HCT116 (cell line): ENCODE measurements around the gene PRRT1. TPM values are rescaled to one million over a fixed set of nuclear protein-coding genes. Genes with fewer than 3 reads are reported as not detected.

Experiments used
- ATAC-seq: fragments of 200-7000 bp; cut with Tn5 transposase; 2 replicates; pipeline ENCODE4 v1.9.1; 2020; ENCODE audit warnings: mild to moderate bottlenecking, moderate library complexity
- BruUV-seq: library from RNA; stranded (reverse); fragments of 400-500 nt; replicated peaks from 2 replicates; lab custom pipeline; 2021; lab: Mats Ljungman, UMichigan
- CTCF ChIA-PET: fragments of 300-600 bp; sonication (Branson Sonifier 250); formaldehyde crosslinking; loops from one replicate; lab custom pipeline; 2021; ENCODE audit warnings: antibody characterized with exemption; lab: Charles Lee
- POLR2A ChIA-PET: fragments of 300-600, 350-600 bp; sonication (Branson Sonifier 250); formaldehyde crosslinking; loops from one replicate; lab custom pipeline; 2021; ENCODE audit warnings: antibody characterized with exemption; lab: Charles Lee
- RAD21 ChIA-PET, 2 experiments: fragments of 300-600 bp; sonication (Branson Sonifier 250); formaldehyde crosslinking; loops; one replicate each; lab custom pipeline; 2023; ENCODE audit warnings: low total read pairs in 2 of 2; ENCODE audit not compliant: uncharacterized antibody in 2 of 2, unreplicated experiment in 2 of 2, low non-redundant PET in 1 of 2; lab: Charles Lee
- DNase-seq: peaks from one replicate; pipeline ENCODE4 v3.0.0-alpha.2; 2010; ENCODE audit warnings: low read depth, low spot score
- H2AFZ ChIP-seq: fragments of 200-600 bp; shearing (Covaris generic), sonication (generic); 2 replicates; pipeline ENCODE4 v1.6.1; 2017; ENCODE audit warnings: low read depth, mixed run types, mixed read lengths, antibody characterized with exemption, low read length; ENCODE audit not compliant: poor library complexity, severe bottlenecking
- H3K27ac ChIP-seq: 2 replicates; pipeline ENCODE4 v1.5.1; 2012; ENCODE audit warnings: low read depth, low read length
- H3K27me3 ChIP-seq: fragments of 200-600 bp; sonication (generic); 2 replicates; pipeline ENCODE4 v1.6.1; 2016; ENCODE audit warnings: mixed run types, low read length, mixed read lengths; ENCODE audit not compliant: insufficient read depth
- H3K36me3 ChIP-seq, 2 experiments: fragments of 200-500 bp in 1 of 2; fragments of 200-600 bp in 1 of 2; sonication (Bioruptor generic) in 1 of 2; sonication (generic) in 1 of 2; 2 replicates each; pipeline versions ENCODE4 v1.5.1 to v1.6.1; 2014 to 2016; ENCODE audit warnings: low read length in 2 of 2, inconsistent platforms in 1 of 2, mixed read lengths in 1 of 2, mixed run types in 1 of 2; ENCODE audit not compliant: insufficient read depth in 2 of 2, control insufficient read depth in 1 of 2
- H3K4me1 ChIP-seq, 2 experiments: fragments of 200-600 bp in 1 of 2; sonication (generic) in 1 of 2; 2 replicates each; pipeline versions ENCODE4 v1.5.1 to v1.6.1; 2012 to 2017; ENCODE audit warnings: low read length in 2 of 2, inconsistent platforms in 1 of 2, mild to moderate bottlenecking in 1 of 2, mixed read lengths in 1 of 2, mixed run types in 1 of 2, moderate library complexity in 1 of 2; ENCODE audit not compliant: insufficient read depth in 2 of 2, control insufficient read depth in 1 of 2
- H3K4me2 ChIP-seq: fragments of 200-600 bp; sonication (generic); 2 replicates; pipeline ENCODE4 v1.6.1; 2017; ENCODE audit warnings: mixed run types, low read length, mixed read lengths
- H3K4me3 ChIP-seq, 2 experiments: fragments of 200-600 bp in 1 of 2; sonication (generic) in 1 of 2; replicated peaks in 1 of 2; 2 replicates each; pipeline ENCODE4 v1.5.1; 2011 to 2016; ENCODE audit warnings: low read length in 2 of 2, control low read depth in 1 of 2, low read depth in 1 of 2, mild to moderate bottlenecking in 1 of 2, mixed read lengths in 1 of 2, mixed run types in 1 of 2
- H3K79me2 ChIP-seq: fragments of 200-600 bp; sonication (generic); 2 replicates; pipeline ENCODE4 v1.6.1; 2017; ENCODE audit warnings: mild to moderate bottlenecking, mixed run types, low read length, moderate library complexity, mixed read lengths; ENCODE audit not compliant: insufficient read depth
- H3K9ac ChIP-seq: fragments of 200-600 bp; sonication (generic); 2 replicates; pipeline ENCODE4 v1.6.1; 2016; ENCODE audit warnings: low read length, mixed read lengths
- H3K9me2 ChIP-seq: fragments of 200-600 bp; sonication (generic), shearing (Covaris generic); 2 replicates; pipeline ENCODE4 v1.6.1; 2017; ENCODE audit warnings: mixed run types, mild to moderate bottlenecking, moderate library complexity; ENCODE audit not compliant: insufficient read depth
- H3K9me3 ChIP-seq, 2 experiments: fragments of 200-500 bp in 1 of 2; fragments of 200-600 bp in 1 of 2; sonication (Bioruptor generic) in 1 of 2; sonication (generic) in 1 of 2; 2 replicates each; pipeline ENCODE4 v1.6.1; 2014 to 2017; ENCODE audit warnings: low read length in 2 of 2, mixed read lengths in 2 of 2, inconsistent platforms in 1 of 2, low read depth in 1 of 2, mild to moderate bottlenecking in 1 of 2, mixed run types in 1 of 2, moderate library complexity in 1 of 2; ENCODE audit not compliant: control insufficient read depth in 1 of 2, insufficient read depth in 1 of 2
- H4K20me1 ChIP-seq: fragments of 200-600 bp; sonication (generic), shearing (Covaris generic); 2 replicates; pipeline ENCODE4 v1.6.1; 2017; ENCODE audit warnings: mixed run types, mild to moderate bottlenecking, moderate library complexity; ENCODE audit not compliant: insufficient read depth
- ATF3 ChIP-seq: IDR thresholded peaks from 2 replicates; pipeline ENCODE4 v1.6.1; 2012
- CEBPB ChIP-seq: IDR thresholded peaks from 2 replicates; pipeline ENCODE4 v1.6.1; 2012; ENCODE audit warnings: low read depth
- CTCF ChIP-seq, 3 experiments: fragments of 200-600 bp in 1 of 3; sonication (generic) in 1 of 3; IDR thresholded peaks in 2 of 3; conservative IDR thresholded peaks in 1 of 3; 2 replicates each; pipeline ENCODE4 v1.5.1; 2012 to 2017; ENCODE audit warnings: low read depth in 2 of 3, low read length in 2 of 3, antibody characterized with exemption in 1 of 3, borderline replicate concordance in 1 of 3, control low read depth in 1 of 3, mild to moderate bottlenecking in 1 of 3, mixed read lengths in 1 of 3, mixed run types in 1 of 3, moderate library complexity in 1 of 3; ENCODE audit not compliant: insufficient read depth in 1 of 3
- EGR1 ChIP-seq: IDR thresholded peaks from 2 replicates; pipeline ENCODE4 v1.6.1; 2012; ENCODE audit warnings: low read depth
- EZH2 ChIP-seq: fragments of 200-600 bp; sonication (generic); IDR thresholded peaks from 2 replicates; pipeline ENCODE4 v1.6.1; 2017; ENCODE audit warnings: antibody characterized with exemption, mixed run types
- FOSL1 ChIP-seq: IDR thresholded peaks from 2 replicates; pipeline ENCODE4 v1.6.1; 2012; ENCODE audit warnings: low read depth
- JUND ChIP-seq: IDR thresholded peaks from 2 replicates; pipeline ENCODE4 v1.6.1; 2012
- MAX ChIP-seq: IDR thresholded peaks from 2 replicates; pipeline ENCODE4 v1.6.1; 2012
- POLR2A ChIP-seq: IDR thresholded peaks from 2 replicates; pipeline ENCODE4 v1.7.0; 2011; ENCODE audit warnings: borderline replicate concordance; ENCODE audit not compliant: insufficient read depth, insufficient read length; ENCODE audit errors: extremely low read depth
- POLR2AphosphoS5 ChIP-seq: IDR thresholded peaks from 2 replicates; pipeline ENCODE4 v1.6.1; 2011; ENCODE audit warnings: mild to moderate bottlenecking, low read depth, low read length, moderate library complexity
- RAD21 ChIP-seq: IDR thresholded peaks from 2 replicates; pipeline ENCODE4 v1.6.1; 2012; ENCODE audit warnings: low read depth, mild to moderate bottlenecking
- REST ChIP-seq: IDR thresholded peaks from 2 replicates; pipeline ENCODE4 v1.6.1; 2012; ENCODE audit warnings: low read depth
- SIN3A ChIP-seq: IDR thresholded peaks from 2 replicates; pipeline ENCODE4 v1.6.1; 2012; ENCODE audit warnings: low read depth
- SP1 ChIP-seq: IDR thresholded peaks from 2 replicates; pipeline ENCODE4 v1.6.1; 2012; ENCODE audit warnings: low read depth
- YY1 ChIP-seq: IDR thresholded peaks from 2 replicates; pipeline ENCODE4 v1.6.1; 2011; ENCODE audit warnings: low read length, low read depth, moderate library complexity, mild to moderate bottlenecking; ENCODE audit not compliant: insufficient replicate concordance; ENCODE audit errors: extremely low read depth
- ZFX ChIP-seq: fragments of 450-650 bp; IDR thresholded peaks from 2 replicates; pipeline ENCODE4 v1.6.1; 2017
- ZNF274 ChIP-seq: fragments of 200-500 bp; sonication (Bioruptor generic); IDR thresholded peaks from 2 replicates; pipeline ENCODE4 v1.6.1; 2014; ENCODE audit warnings: mild to moderate bottlenecking, low read depth, low read length, inconsistent platforms
- intact Hi-C: fragments of 100-400 bp; cut with micrococcal nuclease; formaldehyde crosslinking; loops from 2 replicates; pipeline ENCODE4 v1.10.0; 2022
- total RNA-seq: library from RNA; stranded (reverse); gene quantifications from one replicate; pipeline ENCODE4 v1.2.1, GENCODE V29; 2021; ENCODE audit not compliant: unreplicated experiment
- TF ChIP-seq, protein P1 (sequence below): IDR thresholded peaks from 2 replicates; pipeline ENCODE4 v1.6.1; 2011; ENCODE audit warnings: mild to moderate bottlenecking, low read length, moderate library complexity; ENCODE audit not compliant: insufficient replicate concordance; ENCODE audit errors: extremely low read depth

PRRT1 gene
- total RNA-seq, 1 experiment from 2014 or later, result 6.1 TPM

DNA sequence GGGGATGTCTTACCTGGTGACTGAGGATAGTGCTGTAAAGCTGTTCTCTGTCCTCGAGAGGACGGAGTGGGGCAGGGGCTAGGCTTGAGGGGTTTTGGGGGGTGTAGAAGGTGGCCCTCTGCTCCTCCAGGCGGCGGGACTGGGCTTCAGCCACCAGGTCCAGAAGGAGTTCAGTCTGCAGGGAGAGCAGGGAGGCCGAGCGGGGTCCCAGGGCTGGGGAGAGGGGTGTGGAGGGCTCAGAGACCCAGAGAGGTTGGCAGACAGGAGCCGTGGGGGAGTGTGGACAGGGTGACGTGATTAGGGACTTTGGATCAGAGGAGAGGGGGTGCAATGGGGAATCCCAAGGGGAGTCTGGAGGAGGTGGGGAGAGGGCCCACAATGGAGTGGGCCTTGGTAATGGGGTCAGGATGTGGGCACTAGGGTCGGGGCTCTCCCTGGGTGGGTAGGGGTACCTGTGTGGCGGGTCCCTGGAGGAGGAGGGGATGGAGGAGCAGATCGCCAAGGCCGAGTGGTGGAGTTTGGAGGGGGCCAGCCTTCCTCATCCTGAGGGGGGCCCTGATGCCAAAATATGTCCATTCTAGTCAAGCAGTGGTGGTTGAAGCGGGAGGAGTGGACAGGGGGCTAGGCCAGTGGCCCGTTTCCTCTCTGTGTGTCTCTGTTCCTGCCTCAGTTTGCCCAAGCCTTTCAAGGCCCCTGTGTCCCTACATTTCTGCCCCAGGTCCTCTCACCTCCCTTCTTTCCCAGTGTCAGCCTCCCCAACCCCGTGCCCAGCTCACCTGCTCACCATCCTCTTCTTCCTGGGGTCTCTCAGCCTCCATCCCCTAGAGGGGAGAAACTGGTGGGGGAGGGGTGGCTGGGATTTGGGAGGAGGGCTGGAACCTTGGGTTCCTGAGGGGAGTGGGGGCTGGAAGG lies 40.2 kb upstream of the PRRT1 start:
- DNase-seq (no peak), ATAC-seq (no peak)
- Histone ChIP-seq H3K4me1 (peaks cover 27 to 62% of the 10 kb centered on the region in 2 experiments), H3K27ac (no peak overlapping the region; the same call in 1 of the 2 replicates), H3K4me2 (peak overlapping the region; percentile 52), H2AFZ (no peak overlapping the region), H3K4me3 (no peak overlapping the region), H3K9me2 (no peaks in the 10 kb centered on the region), H3K9me3 (no peaks in the 10 kb centered on the region), H4K20me1 (no peaks in the 10 kb centered on the region), H3K27me3 (no peaks in the 10 kb centered on the region), H3K9ac (no peak overlapping the region; the same call in 1 of the 2 replicates), H3K79me2 (peaks cover 13% of the 10 kb centered on the region), H3K36me3 (peaks cover 0 to 2% of the 10 kb centered on the region in 2 experiments; a peak in 2 of 4 replicates)
- intact Hi-C loops, result no loop called here
- no TSS peak for BruUV-seq
- ChIA-PET POLR2A (interaction anchor here (1.0 to 1.7 kb wide), 2 partner anchors 10 to 15 kb away, joined by 4 to 5 read pairs; no protein-coding TSS in a partner anchor), RAD21 (no interaction called here), CTCF (no interaction called here)
- TF ChIP-seq ZFX, result no peak
- no peak for TF ChIP-seq SIN3A
- TF ChIP-seq ZNF274, result no peak
- TF ChIP-seq CEBPB, result no peak
- TF ChIP-seq REST, result no peak
- no peak for TF ChIP-seq ATF3
- TF ChIP-seq YY1, result no peak
- TF ChIP-seq EZH2, result no peak
- TF ChIP-seq EGR1, result no peak
- TF ChIP-seq JUND, result no peak
- TF ChIP-seq CTCF (IDR thresholded peaks at IDR 0.05 in 2 of 3, conservative IDR thresholded peaks at IDR 0.05 in 1 of 3; ENCODE audit: borderline replicate concordance in 1 of 3, insufficient read depth in 1 of 3, low read depth in 2 of 3, low read length in 2 of 3), result no peak
- TF ChIP-seq SP1, result no peak
- TF ChIP-seq, protein P1, sequence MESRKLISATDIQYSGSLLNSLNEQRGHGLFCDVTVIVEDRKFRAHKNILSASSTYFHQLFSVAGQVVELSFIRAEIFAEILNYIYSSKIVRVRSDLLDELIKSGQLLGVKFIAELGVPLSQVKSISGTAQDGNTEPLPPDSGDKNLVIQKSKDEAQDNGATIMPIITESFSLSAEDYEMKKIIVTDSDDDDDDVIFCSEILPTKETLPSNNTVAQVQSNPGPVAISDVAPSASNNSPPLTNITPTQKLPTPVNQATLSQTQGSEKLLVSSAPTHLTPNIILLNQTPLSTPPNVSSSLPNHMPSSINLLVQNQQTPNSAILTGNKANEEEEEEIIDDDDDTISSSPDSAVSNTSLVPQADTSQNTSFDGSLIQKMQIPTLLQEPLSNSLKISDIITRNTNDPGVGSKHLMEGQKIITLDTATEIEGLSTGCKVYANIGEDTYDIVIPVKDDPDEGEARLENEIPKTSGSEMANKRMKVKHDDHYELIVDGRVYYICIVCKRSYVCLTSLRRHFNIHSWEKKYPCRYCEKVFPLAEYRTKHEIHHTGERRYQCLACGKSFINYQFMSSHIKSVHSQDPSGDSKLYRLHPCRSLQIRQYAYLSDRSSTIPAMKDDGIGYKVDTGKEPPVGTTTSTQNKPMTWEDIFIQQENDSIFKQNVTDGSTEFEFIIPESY, result no peak
- no peak for TF ChIP-seq POLR2AphosphoS5
- TF ChIP-seq RAD21, result no peak
- no peak for TF ChIP-seq POLR2A
- no peak for TF ChIP-seq FOSL1
- TF ChIP-seq MAX, result no peak
